ENCODE measurements around the gene C10orf143. TPM values are rescaled to one million over a fixed set of nuclear protein-coding genes. Genes with fewer than 3 reads are reported as not detected.

The C10orf143 gene
- total RNA-seq, 4 donors from 2014 or later: 0.55 to 2.5 (median 1.3) TPM

GRCh38 chr10:130022511-130023299 lies 87.9 kb downstream of the C10orf143 start:
- H3K9me3 ChIP-seq: no peaks in the 10 kb centered on the region
- no peak overlapping the region for H3K27ac ChIP-seq
- intact Hi-C loops (cut with DNase I; ENCODE audit: low total_unique reads): no loop called here
- in situ Hi-C loops (cut with MboI; ENCODE audit: low sequenced_read_pairs in 4 of 4): no loop called here
- TF ChIP-seq CTCF (IDR thresholded peaks at IDR 0.05 in 4 of 5, conservative IDR thresholded peaks at IDR 0.05 in 1 of 5) (no peak), POLR2A (IDR thresholded peaks at IDR 0.05) (no peak)
- H3K4me3 ChIP-seq: no peak overlapping the region
- peaks cover 0 to 3% (median 0%) of the 10 kb centered on the region in 3 donors for H3K27me3 ChIP-seq
- H3K36me3 ChIP-seq: no peaks in the 10 kb centered on the region
- H3K4me1 ChIP-seq: no peaks in the 10 kb centered on the region
- DNase-seq: no peak
- no peak for ATAC-seq

- in situ Hi-C loops (cut with MboI; ENCODE audit: low sequenced_read_pairs in 4 of 4): no loop called here
- DNase-seq (no peak), ATAC-seq (no peak)
- Histone ChIP-seq H3K4me1 (no peaks in the 10 kb centered on the region), H3K36me3 (no peaks in the 10 kb centered on the region), H3K27me3 (peaks cover 0 to 3% (median 0%) of the 10 kb centered on the region in 3 donors), H3K4me3 (no peak overlapping the region), H3K9me3 (no peaks in the 10 kb centered on the region), H3K27ac (no peak overlapping the region)
- intact Hi-C loops (cut with DNase I; ENCODE audit: low total_unique reads): no loop called here
- no peak for TF ChIP-seq CTCF (IDR thresholded peaks at IDR 0.05 in 4 of 5, conservative IDR thresholded peaks at IDR 0.05 in 1 of 5)
- TF ChIP-seq POLR2A (IDR thresholded peaks at IDR 0.05): no peak
Observed at GRCh38 chr10:130022086-130022485, 88.5 kb downstream of the C10orf143 start.

DNA sequence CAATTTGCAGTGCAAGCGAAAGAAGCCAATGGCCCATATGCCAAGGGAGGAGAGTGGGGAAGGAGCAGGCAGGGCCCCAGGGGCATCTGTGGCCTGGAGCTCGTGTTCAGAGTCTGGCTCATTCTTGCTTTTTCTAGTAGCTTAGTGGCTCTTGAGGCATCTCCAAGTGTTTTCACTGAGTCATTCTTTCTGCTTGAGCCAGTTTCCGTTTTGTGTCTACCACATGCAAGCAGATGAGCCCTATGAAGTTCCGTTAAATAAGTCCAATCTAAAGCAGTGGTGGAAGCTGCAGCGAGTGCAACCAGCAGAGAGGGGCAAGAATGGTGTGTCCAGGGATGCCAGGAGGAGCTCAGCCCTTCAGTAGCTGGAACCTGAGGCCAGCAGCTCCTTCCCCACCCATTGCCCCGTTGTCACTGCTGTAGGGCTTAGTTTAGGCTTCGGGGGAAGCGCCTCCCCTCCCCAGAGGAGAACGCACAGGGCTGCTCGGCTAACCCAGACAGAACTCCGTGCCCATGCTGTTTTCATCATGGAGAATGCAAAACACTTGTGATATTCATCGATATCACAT lies 89.2 kb downstream of the C10orf143 start:
- Histone ChIP-seq H3K9me3 (no peaks in the 10 kb centered on the region), H3K27ac (no peak overlapping the region), H3K27me3 (peaks cover 0 to 3% (median 0%) of the 10 kb centered on the region in 3 donors), H3K4me1 (no peaks in the 10 kb centered on the region), H3K4me3 (no peak overlapping the region), H3K36me3 (no peaks in the 10 kb centered on the region)
- TF ChIP-seq CTCF (IDR thresholded peaks at IDR 0.05 in 4 of 5, conservative IDR thresholded peaks at IDR 0.05 in 1 of 5) (no peak), POLR2A (IDR thresholded peaks at IDR 0.05) (no peak)
- in situ Hi-C loops (cut with MboI; ENCODE audit: low sequenced_read_pairs in 4 of 4) (no loop called here), intact Hi-C loops (cut with DNase I; ENCODE audit: low total_unique reads) (no loop called here)
- ATAC-seq: peak; percentile 36
- DNase-seq: no peak

DNA sequence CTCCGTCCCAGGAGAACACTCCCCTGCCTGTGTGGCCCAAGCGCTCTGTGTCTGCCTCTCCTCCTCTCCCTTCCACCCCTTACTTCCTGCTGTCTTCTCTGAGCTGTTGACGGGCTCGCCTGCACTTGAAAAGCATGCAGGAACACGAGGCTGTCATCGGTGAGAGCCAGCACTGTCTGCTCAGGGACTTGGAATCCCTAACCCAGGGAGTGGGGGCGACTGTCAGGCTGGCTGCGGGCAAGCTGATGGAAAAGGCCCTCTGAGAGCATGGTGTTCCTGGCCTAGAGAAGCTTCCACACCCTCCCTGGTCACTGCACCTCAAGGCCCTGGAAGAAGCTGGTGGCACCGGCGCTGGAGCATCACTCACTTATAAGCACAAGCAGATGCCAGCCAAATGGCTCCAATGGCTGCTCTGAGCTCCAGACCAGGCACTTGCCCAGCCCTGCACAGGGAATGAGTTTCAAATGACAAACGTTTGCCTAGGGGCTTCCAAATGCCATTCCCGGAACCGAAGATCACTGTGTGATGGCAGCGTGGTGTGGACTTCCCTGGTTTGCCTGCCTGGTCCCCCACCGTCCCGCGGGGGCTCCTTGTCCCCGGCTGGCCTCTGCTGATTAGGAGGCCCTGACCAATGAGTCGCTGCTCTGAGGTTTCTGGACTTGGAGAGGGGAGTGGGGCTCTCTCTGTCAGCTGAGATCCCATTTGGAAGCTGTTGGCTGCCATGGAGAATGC lies 89.8 kb downstream of the C10orf143 start:
- no peaks in the 10 kb centered on the region for H3K36me3 ChIP-seq
- no peaks in the 10 kb centered on the region for H3K9me3 ChIP-seq
- ATAC-seq (no peak), DNase-seq (no peak)
- no peaks in the 10 kb centered on the region for H3K4me1 ChIP-seq
- no peak overlapping the region for H3K4me3 ChIP-seq
- TF ChIP-seq POLR2A (IDR thresholded peaks at IDR 0.05) (no peak), CTCF (IDR thresholded peaks at IDR 0.05 in 4 of 5, conservative IDR thresholded peaks at IDR 0.05 in 1 of 5) (no peak)
- intact Hi-C loops (cut with DNase I; ENCODE audit: low total_unique reads): no loop called here
- in situ Hi-C loops (cut with MboI; ENCODE audit: low sequenced_read_pairs in 4 of 4): no loop called here
- H3K27me3 ChIP-seq: peaks cover 0 to 3% (median 0%) of the 10 kb centered on the region in 3 donors
- H3K27ac ChIP-seq: no peak overlapping the region
